OCI-LY1 (cell line): ENCODE results near the gene NUDC.
"Not testable (repeated sequence)": the region's sequence is repeated elsewhere in the genome, so short reads cannot be mapped to it uniquely, and the experiment has no call there.

Experiments
- H2AFZ ChIP-seq: fragments of 200-600 bp; sonication (generic), shearing (Covaris generic); 2 replicates; pipeline ENCODE4 v1.6.0; 2014; ENCODE audit warnings: antibody characterized with exemption, mild to moderate bottlenecking, low read length
- H3F3A ChIP-seq: fragments of 200-600 bp; sonication (generic), shearing (Covaris generic); 2 replicates; pipeline ENCODE4 v1.6.0; 2014; ENCODE audit warnings: mild to moderate bottlenecking, antibody characterized with exemption, low read length, moderate library complexity; ENCODE audit not compliant: insufficient read depth
- H3K27ac ChIP-seq: fragments of 200-600 bp; sonication (generic); 2 replicates; pipeline ENCODE4 v1.5.1; 2014; ENCODE audit warnings: low read length, mixed run types, mild to moderate bottlenecking, low read depth; ENCODE audit not compliant: poor library complexity, severe bottlenecking
- H3K27me3 ChIP-seq: fragments of 200-600 bp; sonication (generic); 2 replicates; pipeline ENCODE4 v1.6.0; 2014; ENCODE audit warnings: antibody characterized with exemption, mild to moderate bottlenecking, low read length, moderate library complexity; ENCODE audit not compliant: insufficient read depth
- H3K36me3 ChIP-seq: fragments of 200-600 bp; sonication (generic); 2 replicates; pipeline ENCODE4 v1.6.1; 2014; ENCODE audit warnings: mild to moderate bottlenecking, antibody characterized with exemption, low read length, moderate library complexity, mixed read lengths; ENCODE audit not compliant: insufficient read depth
- H3K4me1 ChIP-seq: fragments of 200-600 bp; sonication (generic); 2 replicates; pipeline ENCODE4 v1.5.1; 2014; ENCODE audit warnings: mild to moderate bottlenecking, low read length, moderate library complexity; ENCODE audit not compliant: insufficient read depth, severe bottlenecking
- H3K4me2 ChIP-seq: fragments of 200-600 bp; sonication (generic), shearing (Covaris generic); 2 replicates; pipeline ENCODE4 v1.6.1; 2014; ENCODE audit warnings: low read length
- H3K4me3 ChIP-seq: fragments of 200-600 bp; sonication (generic); 2 replicates; pipeline ENCODE4 v1.5.1; 2014; ENCODE audit warnings: low read length, low read depth, mild to moderate bottlenecking, mixed read lengths; ENCODE audit not compliant: poor library complexity, severe bottlenecking
- H3K79me2 ChIP-seq: fragments of 200-600 bp; shearing (Covaris generic); 2 replicates; pipeline ENCODE4 v1.6.1; 2016; ENCODE audit warnings: mixed run types, low read length, mixed read lengths; ENCODE audit not compliant: insufficient read depth
- H3K9ac ChIP-seq: fragments of 200-600 bp; sonication (generic), shearing (Covaris generic); 2 replicates; pipeline ENCODE4 v1.6.1; 2014; ENCODE audit warnings: mild to moderate bottlenecking, low read length, mixed read lengths
- H3K9me2 ChIP-seq: fragments of 200-600 bp; sonication (generic), shearing (Covaris generic); 2 replicates; pipeline ENCODE4 v1.6.1; 2014; ENCODE audit warnings: low read depth, mild to moderate bottlenecking, low read length, mixed read lengths
- H3K9me3 ChIP-seq: fragments of 200-600 bp; shearing (Covaris generic); 2 replicates; pipeline ENCODE4 v1.6.1; 2014; ENCODE audit warnings: low read length, mixed read lengths
- H4K20me1 ChIP-seq: fragments of 200-600 bp; sonication (generic), shearing (Covaris generic); 2 replicates; pipeline ENCODE4 v1.6.0; 2016; ENCODE audit warnings: mild to moderate bottlenecking, low read length; ENCODE audit not compliant: insufficient read depth
- EZH2 ChIP-seq: fragments of 200-600 bp; sonication (generic), shearing (Covaris generic); IDR thresholded peaks from 2 replicates; pipeline ENCODE4 v1.8.0; 2017; ENCODE audit warnings: borderline replicate concordance, mixed run types, mild to moderate bottlenecking, antibody characterized with exemption, low read length, moderate library complexity, mixed read lengths
- TF ChIP-seq, protein P1 (sequence below): fragments of 200-600 bp; sonication (generic), shearing (Covaris generic); IDR thresholded peaks from 2 replicates; pipeline ENCODE4 v1.5.1; 2017; ENCODE audit warnings: mild to moderate bottlenecking, antibody characterized with exemption, low read length, moderate library complexity, mixed read lengths

The NUDC gene

DNA sequence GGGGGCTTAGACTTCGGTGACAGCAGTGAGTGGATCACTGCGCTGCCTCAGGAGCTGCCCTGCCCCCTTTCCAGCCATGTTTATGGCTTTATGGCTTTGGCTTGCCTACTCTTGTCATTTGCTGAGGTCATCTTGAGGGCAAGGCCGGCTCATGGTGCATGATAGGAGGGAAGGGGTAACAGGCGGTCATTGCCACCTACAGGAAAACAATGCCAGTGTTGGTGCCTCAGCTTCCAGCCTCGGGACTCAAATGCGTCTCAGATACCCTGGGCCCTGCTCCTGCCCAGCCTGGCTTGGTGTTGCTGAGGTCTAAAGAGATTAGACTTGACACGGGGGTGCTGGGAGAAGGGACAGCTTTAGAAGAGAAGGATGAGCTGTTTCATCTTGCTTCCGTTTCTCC lies 24.2 kb downstream of the NUDC start:
- Histone ChIP-seq H3K9ac (no peak overlapping the region), H3K4me1 (no peaks in the 10 kb centered on the region), H3K4me3 (no peak overlapping the region), H3K4me2 (no peak overlapping the region), H3F3A (no peaks in the 10 kb centered on the region), H3K9me2 (no peaks in the 10 kb centered on the region), H4K20me1 (no peaks in the 10 kb centered on the region), H3K27me3 (no peaks in the 10 kb centered on the region), H3K79me2 (no peaks in the 10 kb centered on the region), H3K9me3 (no peaks in the 10 kb centered on the region), H3K27ac (no peak overlapping the region), H2AFZ (no peak overlapping the region), H3K36me3 (peaks cover 59% of the 10 kb centered on the region)
- TF ChIP-seq, protein P1, sequence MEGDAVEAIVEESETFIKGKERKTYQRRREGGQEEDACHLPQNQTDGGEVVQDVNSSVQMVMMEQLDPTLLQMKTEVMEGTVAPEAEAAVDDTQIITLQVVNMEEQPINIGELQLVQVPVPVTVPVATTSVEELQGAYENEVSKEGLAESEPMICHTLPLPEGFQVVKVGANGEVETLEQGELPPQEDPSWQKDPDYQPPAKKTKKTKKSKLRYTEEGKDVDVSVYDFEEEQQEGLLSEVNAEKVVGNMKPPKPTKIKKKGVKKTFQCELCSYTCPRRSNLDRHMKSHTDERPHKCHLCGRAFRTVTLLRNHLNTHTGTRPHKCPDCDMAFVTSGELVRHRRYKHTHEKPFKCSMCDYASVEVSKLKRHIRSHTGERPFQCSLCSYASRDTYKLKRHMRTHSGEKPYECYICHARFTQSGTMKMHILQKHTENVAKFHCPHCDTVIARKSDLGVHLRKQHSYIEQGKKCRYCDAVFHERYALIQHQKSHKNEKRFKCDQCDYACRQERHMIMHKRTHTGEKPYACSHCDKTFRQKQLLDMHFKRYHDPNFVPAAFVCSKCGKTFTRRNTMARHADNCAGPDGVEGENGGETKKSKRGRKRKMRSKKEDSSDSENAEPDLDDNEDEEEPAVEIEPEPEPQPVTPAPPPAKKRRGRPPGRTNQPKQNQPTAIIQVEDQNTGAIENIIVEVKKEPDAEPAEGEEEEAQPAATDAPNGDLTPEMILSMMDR = no peak
- TF ChIP-seq EZH2 = no peak

DNA sequence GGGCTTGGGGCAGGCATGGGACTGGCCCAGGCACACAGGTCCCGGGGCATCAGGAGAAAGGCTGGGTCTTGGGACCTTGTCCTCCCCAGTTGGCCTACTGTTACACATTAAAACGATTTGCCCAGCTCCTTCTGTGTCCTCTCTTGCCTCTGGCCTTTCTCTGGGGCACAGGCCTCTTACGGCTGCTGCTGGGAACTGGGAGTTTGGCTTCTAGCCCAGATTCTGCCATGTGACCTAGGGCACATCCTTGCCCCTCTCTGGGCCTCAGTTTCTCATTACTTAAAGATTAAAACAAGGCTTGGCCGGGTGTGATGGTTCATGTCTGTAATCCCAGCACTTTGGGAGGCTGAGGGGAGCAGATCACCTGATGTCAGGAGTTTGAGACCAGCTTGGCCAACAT lies 24.7 kb downstream of the NUDC start:
- H3K36me3 ChIP-seq = peaks cover 56% of the 10 kb centered on the region
- H4K20me1 ChIP-seq = no peaks in the 10 kb centered on the region
- no peak overlapping the region for H3K4me3 ChIP-seq
- H3K4me1 ChIP-seq = no peaks in the 10 kb centered on the region
- no peak overlapping the region for H3K9ac ChIP-seq
- no peak overlapping the region for H3K27ac ChIP-seq
- TF ChIP-seq EZH2 = no peak
- TF ChIP-seq, protein P1 = no peak
- H3K9me2 ChIP-seq = no peaks in the 10 kb centered on the region
- no peak overlapping the region for H3K4me2 ChIP-seq
- no peak overlapping the region for H2AFZ ChIP-seq
- no peaks in the 10 kb centered on the region for H3K79me2 ChIP-seq
- H3F3A ChIP-seq = no peaks in the 10 kb centered on the region
- no peaks in the 10 kb centered on the region for H3K9me3 ChIP-seq
- H3K27me3 ChIP-seq = no peaks in the 10 kb centered on the region

DNA sequence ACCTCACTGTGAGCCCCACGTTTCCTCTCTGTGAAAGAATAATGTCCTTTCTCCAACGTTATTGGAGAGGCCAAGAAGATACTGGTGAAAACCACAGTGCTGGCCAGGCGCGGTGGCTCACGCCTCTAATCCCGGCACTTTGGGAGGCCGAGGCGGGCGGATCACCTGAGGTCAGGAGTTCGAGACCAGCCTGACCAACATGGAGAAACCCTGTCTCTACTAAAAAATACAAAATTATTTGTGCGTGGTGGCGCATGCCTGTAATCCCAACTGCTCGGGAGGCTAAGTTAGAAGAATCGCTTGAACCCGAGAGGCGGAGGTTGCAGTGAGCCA lies 27.1 kb downstream of the NUDC start:
- H3K9me3 ChIP-seq, H3K79me2 ChIP-seq, H3K9ac ChIP-seq, H3K9me2 ChIP-seq, H3K4me3 ChIP-seq, H3K4me1 ChIP-seq, H3K27ac ChIP-seq, H3K27me3 ChIP-seq, H3F3A ChIP-seq, H2AFZ ChIP-seq, H4K20me1 ChIP-seq, H3K4me2 ChIP-seq: not testable (repeated sequence)
- peaks cover 33% of the 10 kb centered on the region for H3K36me3 ChIP-seq

DNA sequence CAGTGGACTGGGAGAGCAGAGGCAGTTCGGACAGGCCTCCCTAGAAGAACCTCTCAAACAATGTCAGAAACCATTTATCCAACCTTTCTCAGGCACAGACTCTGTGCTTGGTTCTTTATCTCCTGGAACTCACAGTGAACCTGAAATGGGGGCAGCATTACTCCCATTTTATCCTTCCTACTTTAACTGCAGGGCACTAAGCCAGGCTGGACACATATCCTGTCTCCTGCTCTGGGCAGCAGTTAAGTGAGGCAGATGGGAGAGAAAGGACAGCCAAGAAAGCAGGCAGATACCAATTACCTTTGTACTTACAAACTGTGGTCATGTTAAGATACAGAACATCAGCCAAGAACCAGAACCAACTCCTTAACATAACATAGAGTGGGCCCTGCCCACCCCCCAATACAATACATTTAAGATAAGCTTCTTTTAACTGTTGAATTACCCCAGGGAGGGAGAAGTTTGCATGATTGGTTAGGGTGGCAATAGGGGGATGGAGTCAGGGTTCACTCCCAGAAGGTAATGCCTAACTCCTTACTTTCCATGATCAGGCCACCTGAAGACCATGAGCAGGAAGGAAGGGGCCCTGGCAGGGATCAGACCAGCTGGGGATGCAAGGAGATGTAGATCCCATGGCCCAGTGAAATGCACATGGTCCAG lies 27.9 kb downstream of the NUDC start:
- Histone ChIP-seq H3K4me1 (no peaks in the 10 kb centered on the region), H3K9me3 (no peaks in the 10 kb centered on the region), H3K36me3 (peaks cover 26% of the 10 kb centered on the region), H3K4me3 (no peak overlapping the region), H3F3A (no peaks in the 10 kb centered on the region), H3K27ac (no peak overlapping the region), H4K20me1 (no peaks in the 10 kb centered on the region), H3K27me3 (no peaks in the 10 kb centered on the region), H3K9me2 (no peaks in the 10 kb centered on the region), H3K79me2 (no peaks in the 10 kb centered on the region), H3K9ac (no peak overlapping the region), H2AFZ (no peak overlapping the region), H3K4me2 (no peak overlapping the region)
- TF ChIP-seq EZH2 = no peak
